PFSK-1 (cell line): ENCODE measurements around the gene RTF1.

Experiments used
- FOXP2 ChIP-seq: optimal IDR thresholded peaks from 2 replicates; pipeline ENCODE3; 2011; ENCODE audit warnings: borderline replicate concordance, control low read depth, inconsistent platforms; ENCODE audit not compliant: insufficient read depth; ENCODE audit errors: extremely low read length, extremely low read depth
- POLR2AphosphoS5 ChIP-seq: IDR thresholded peaks from 2 replicates; pipeline ENCODE4 v1.6.1; 2012; ENCODE audit warnings: low read depth, mild to moderate bottlenecking, control low read depth, low read length, moderate library complexity
- REST ChIP-seq, 2 experiments: IDR thresholded peaks; 2 replicates each; pipeline versions ENCODE4 v1.6.1 to v1.8.0; 2011 to 2012; ENCODE audit warnings: low read depth in 2 of 2, low read length in 2 of 2, control low read depth in 1 of 2, inconsistent platforms in 1 of 2, mild to moderate bottlenecking in 1 of 2, moderate library complexity in 1 of 2; ENCODE audit not compliant: insufficient read depth in 1 of 2
- SIN3A ChIP-seq: IDR thresholded peaks from 2 replicates; pipeline ENCODE4 v1.6.1; 2012; ENCODE audit warnings: mild to moderate bottlenecking, low read length, moderate library complexity, borderline replicate concordance; ENCODE audit not compliant: insufficient read depth
- TAF1 ChIP-seq: IDR thresholded peaks from 2 replicates; pipeline ENCODE4 v1.6.1; 2012; ENCODE audit warnings: low read length, control low read depth, borderline replicate concordance; ENCODE audit not compliant: insufficient read depth

RTF1 gene

GRCh38 chr15:41394924-41395323, 22.0 kb upstream of the RTF1 start:
- no peak for TF ChIP-seq SIN3A
- no peak for TF ChIP-seq FOXP2
- no peak for TF ChIP-seq TAF1
- TF ChIP-seq POLR2AphosphoS5 = no peak
- no peak for TF ChIP-seq REST (IDR thresholded peaks at IDR 0.05; ENCODE audit: insufficient read depth in 1 of 2, low read depth in 2 of 2, low read length in 2 of 2)

- no peak for TF ChIP-seq FOXP2
- TF ChIP-seq REST (IDR thresholded peaks at IDR 0.05; ENCODE audit: insufficient read depth in 1 of 2, low read depth in 2 of 2, low read length in 2 of 2) = no peak
- no peak for TF ChIP-seq TAF1
- TF ChIP-seq POLR2AphosphoS5 = no peak
- no peak for TF ChIP-seq SIN3A
Observed at GRCh38 chr15:41396111-41396510, 20.8 kb upstream of the RTF1 start.

- no peak for TF ChIP-seq FOXP2
- no peak for TF ChIP-seq TAF1
- TF ChIP-seq SIN3A = no peak
- no peak for TF ChIP-seq POLR2AphosphoS5
- TF ChIP-seq REST (IDR thresholded peaks at IDR 0.05; ENCODE audit: insufficient read depth in 1 of 2, low read depth in 2 of 2, low read length in 2 of 2) = no peak
Observed at GRCh38 chr15:41401904-41402267, 15.0 kb upstream of the RTF1 start.

DNA sequence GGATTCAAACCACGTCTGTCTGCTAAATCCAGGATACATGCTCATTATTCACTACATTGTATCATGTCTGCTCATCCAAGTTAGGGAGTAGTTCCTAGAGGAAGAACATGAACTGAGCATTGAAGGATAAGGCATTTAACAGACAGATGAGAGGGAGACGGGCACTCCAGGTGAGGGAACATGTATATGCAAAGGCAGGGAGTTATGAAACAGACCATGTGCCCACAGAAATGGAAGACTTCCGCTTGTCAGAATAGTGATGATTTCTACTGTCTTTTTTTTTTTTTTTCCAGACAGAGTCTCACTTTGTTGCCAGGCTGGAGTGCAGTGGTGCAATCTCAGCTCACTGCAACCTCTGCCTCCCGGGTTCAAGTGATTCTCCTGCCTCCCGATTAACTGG, 9.6 kb upstream of the RTF1 start:
- TF ChIP-seq REST (IDR thresholded peaks at IDR 0.05; ENCODE audit: insufficient read depth in 1 of 2, low read depth in 2 of 2, low read length in 2 of 2) = no peak
- no peak for TF ChIP-seq SIN3A
- TF ChIP-seq TAF1 = no peak
- no peak for TF ChIP-seq POLR2AphosphoS5
- TF ChIP-seq FOXP2 = no peak

DNA sequence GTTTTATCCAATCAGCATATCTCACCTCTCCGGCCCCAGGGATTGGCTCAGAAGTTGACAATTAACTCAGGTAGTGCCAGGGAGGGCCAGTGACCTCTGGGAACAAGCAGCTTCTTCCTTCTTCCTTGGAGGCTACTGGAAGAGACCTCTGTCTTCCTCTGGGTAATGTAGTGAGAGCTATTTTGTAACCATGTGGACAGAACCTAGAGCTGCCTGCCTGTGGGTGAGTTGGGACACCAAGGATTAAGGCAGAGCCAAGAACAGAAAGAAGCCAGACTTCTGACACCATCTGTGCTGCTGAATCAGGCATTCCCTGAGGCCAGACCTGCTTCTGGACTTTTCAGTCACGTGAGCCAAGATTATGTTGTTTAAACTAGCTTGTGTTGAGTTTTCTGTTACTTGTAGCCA, 8.7 kb upstream of the RTF1 start:
- TF ChIP-seq SIN3A = no peak
- no peak for TF ChIP-seq POLR2AphosphoS5
- TF ChIP-seq FOXP2 = no peak
- TF ChIP-seq REST (IDR thresholded peaks at IDR 0.05; ENCODE audit: insufficient read depth in 1 of 2, low read depth in 2 of 2, low read length in 2 of 2) = no peak
- TF ChIP-seq TAF1 = no peak
